ENCODE measurements around the gene VIM. TPM values are rescaled to one million over a fixed set of nuclear protein-coding genes. Genes with fewer than 3 reads are reported as not detected.

VIM gene
- total RNA-seq, 5 donors from 2014 or later (not counting 1 experiment from before 2014, with no cell fraction given): 704 to 1,632 (median 1,212) TPM

GRCh38 chr10:17200001-17200911 is 27.8 kb upstream of the VIM start:
- peak overlapping the region; percentile 89 for H3K27ac ChIP-seq (ENCODE audit: low read length)
- Mint-ChIP-seq H3K36me3 (peaks cover 3% of the 10 kb centered on the region), H3K4me3 (peak overlapping the region; percentile 88 to 97 (median 91)), H3K9me3 (no peaks in the 10 kb centered on the region), H3K4me1 (peaks cover 25 to 51% (median 45%) of the 10 kb centered on the region in 3 donors), H3K27ac (peak overlapping the region; percentile 90 to 97), H3K27me3 (no peaks in the 10 kb centered on the region)
- no peaks in the 10 kb centered on the region for H3K9me3 ChIP-seq
- no CpG with 5 or more reads among the region's 10 CpGs for WGBS (ENCODE audit: insufficient coverage)
- no peak for ATAC-seq (replicated peaks in 1 of 4)
- peak overlapping the region; percentile 90 to 95 for H3K4me3 ChIP-seq (ENCODE audit: control insufficient read depth in 1 of 2, extremely low read depth in 1 of 2, low read length in 1 of 2)
- ChIA-PET CTCF (interaction anchor here (1.0 to 3.1 kb wide), 8 partner anchors 9 to 197 kb away, joined by 3 to 26 read pairs (median 4); partner anchors contain the start of gene VIM (in 1 of the 2)), POLR2A (interaction anchor here in 1 of 2 donors (0.6 to 3.9 kb wide), 3 partner anchors 29 to 245 kb away, joined by 9 to 40 read pairs (median 20); partner anchors contain the start of gene VIM)
- peaks cover 7 to 12% of the 10 kb centered on the region in 2 experiments for H3K4me1 ChIP-seq (ENCODE audit: control insufficient read depth in 1 of 2, extremely low read depth in 1 of 2, insufficient read depth in 2 of 2, low read length in 2 of 2)
- peaks cover 0 to 3% of the 10 kb centered on the region in 2 donors for H3K36me3 ChIP-seq (ENCODE audit: control insufficient read depth in 2 of 2, extremely low read depth in 1 of 2, insufficient read depth in 1 of 2, low read length in 1 of 2)
- H3K27me3 ChIP-seq (replicated peaks in 1 of 2; ENCODE audit: control insufficient read depth in 2 of 2, extremely low read depth in 1 of 2, insufficient read depth in 2 of 2, low read length in 1 of 2): no peaks in the 10 kb centered on the region
- DNase-seq: no peak

GRCh38 chr10:17200912-17201793 is 26.9 kb upstream of the VIM start, which contains the start of gene TRDMT1:
Gene TRDMT1 (minus strand): TSS chr10:17201672. CDS start chr10:17201634, 38 bp downstream.
- POLR2A ChIA-PET: interaction anchor here in 1 of 2 donors (0.6 to 3.9 kb wide), 8 partner anchors 13 to 384 kb away, joined by 3 to 40 read pairs (median 7); partner anchors contain the start of genes RSU1 and VIM
- H3K4me3 ChIP-seq (ENCODE audit: control insufficient read depth in 1 of 2, extremely low read depth in 1 of 2, low read length in 1 of 2): peak within 1 kb of the TSS; percentile 90 to 95
- peak within 1 kb of the TSS; percentile 90 to 97 for H3K27ac Mint-ChIP-seq
- H3K36me3 Mint-ChIP-seq: peaks cover 3% of the 10 kb centered on the region
- no peaks in the 10 kb centered on the region for H3K9me3 ChIP-seq
- under 1% methylated on average over 55 of the region's 60 CpGs for WGBS (ENCODE audit: insufficient coverage)
- DNase-seq (peak; percentile 47 to 84 (median 66)), ATAC-seq (replicated peaks in 1 of 4) (peak; percentile 81 to 92 (median 90))
- H3K4me1 Mint-ChIP-seq: peaks cover 31 to 60% (median 53%) of the 10 kb centered on the region in 3 donors
- H3K9me3 Mint-ChIP-seq: no peaks in the 10 kb centered on the region
- H3K27me3 ChIP-seq (replicated peaks in 1 of 2; ENCODE audit: control insufficient read depth in 2 of 2, extremely low read depth in 1 of 2, insufficient read depth in 2 of 2, low read length in 1 of 2): no peaks in the 10 kb centered on the region
- H3K4me3 Mint-ChIP-seq: peak within 1 kb of the TSS; percentile 88 to 97 (median 91)
- H3K36me3 ChIP-seq (ENCODE audit: control insufficient read depth in 2 of 2, extremely low read depth in 1 of 2, insufficient read depth in 1 of 2, low read length in 1 of 2): peaks cover 0 to 3% of the 10 kb centered on the region in 2 donors
- CTCF ChIA-PET: interaction anchor here (0.8 to 3.1 kb wide), 11 partner anchors 10 to 384 kb away, joined by 3 to 26 read pairs (median 4); partner anchors contain the start of genes RSU1 (in 1 of the 2) and VIM (in 1 of the 2)
- no peaks in the 10 kb centered on the region for H3K27me3 Mint-ChIP-seq
- peak within 1 kb of the TSS; percentile 89 for H3K27ac ChIP-seq (ENCODE audit: low read length)
- peaks cover 12 to 21% of the 10 kb centered on the region in 2 experiments for H3K4me1 ChIP-seq (ENCODE audit: control insufficient read depth in 1 of 2, extremely low read depth in 1 of 2, insufficient read depth in 2 of 2, low read length in 2 of 2)

- H3K36me3 Mint-ChIP-seq: peaks cover under 1% of the 10 kb centered on the region
- Histone ChIP-seq H3K4me1 (ENCODE audit: control insufficient read depth in 1 of 2, extremely low read depth in 1 of 2, insufficient read depth in 2 of 2, low read length in 2 of 2) (peaks cover 18 to 27% of the 10 kb centered on the region in 2 experiments), H3K36me3 (ENCODE audit: control insufficient read depth in 2 of 2, extremely low read depth in 1 of 2, insufficient read depth in 1 of 2, low read length in 1 of 2) (peaks cover 0 to under 1% of the 10 kb centered on the region in 2 donors), H3K4me3 (ENCODE audit: control insufficient read depth in 1 of 2, extremely low read depth in 1 of 2, low read length in 1 of 2) (peak overlapping the region; percentile 90 to 95), H3K27me3 (replicated peaks in 1 of 2; ENCODE audit: control insufficient read depth in 2 of 2, extremely low read depth in 1 of 2, insufficient read depth in 2 of 2, low read length in 1 of 2) (no peaks in the 10 kb centered on the region), H3K27ac (ENCODE audit: low read length) (peak overlapping the region; percentile 89), H3K9me3 (no peaks in the 10 kb centered on the region)
- no peaks in the 10 kb centered on the region for H3K27me3 Mint-ChIP-seq
- peak overlapping the region; percentile 88 to 97 (median 91) for H3K4me3 Mint-ChIP-seq
- DNase-seq (no peak), ATAC-seq (replicated peaks in 1 of 4) (no peak)
- POLR2A ChIA-PET: interaction anchor here in 1 of 2 donors (0.6 to 3.9 kb wide), 6 partner anchors 13 to 384 kb away, joined by 3 to 40 read pairs (median 7); partner anchors contain the start of genes RSU1 and VIM
- 46% methylated on average over 2 of the region's 3 CpGs for WGBS (ENCODE audit: insufficient coverage)
- peaks cover 37 to 64% (median 54%) of the 10 kb centered on the region in 3 donors for H3K4me1 Mint-ChIP-seq
- no peaks in the 10 kb centered on the region for H3K9me3 Mint-ChIP-seq
- peak overlapping the region; percentile 90 to 97 for H3K27ac Mint-ChIP-seq
- CTCF ChIA-PET: interaction anchor here (0.8 to 3.1 kb wide), 8 partner anchors 11 to 385 kb away, joined by 3 to 26 read pairs (median 4); partner anchors contain the start of genes RSU1 (in 1 of the 2) and VIM (in 1 of the 2)
These were observed 26.3 kb upstream of the VIM start for GRCh38 chr10:17201794-17202116.

- Histone ChIP-seq H3K4me3 (ENCODE audit: control insufficient read depth in 1 of 2, extremely low read depth in 1 of 2, low read length in 1 of 2) (no peak overlapping the region), H3K36me3 (ENCODE audit: control insufficient read depth in 2 of 2, extremely low read depth in 1 of 2, insufficient read depth in 1 of 2, low read length in 1 of 2) (no peaks in the 10 kb centered on the region), H3K27me3 (replicated peaks in 1 of 2; ENCODE audit: control insufficient read depth in 2 of 2, extremely low read depth in 1 of 2, insufficient read depth in 2 of 2, low read length in 1 of 2) (no peaks in the 10 kb centered on the region), H3K4me1 (ENCODE audit: control insufficient read depth in 1 of 2, extremely low read depth in 1 of 2, insufficient read depth in 2 of 2, low read length in 2 of 2) (peaks cover 22 to 29% of the 10 kb centered on the region in 2 experiments), H3K27ac (ENCODE audit: low read length) (no peak overlapping the region), H3K9me3 (no peaks in the 10 kb centered on the region)
- Mint-ChIP-seq H3K4me3 (peak overlapping the region; percentile 21 to 91 (median 51)), H3K27ac (peak overlapping the region; percentile 41 to 69), H3K27me3 (no peaks in the 10 kb centered on the region), H3K36me3 (no peaks in the 10 kb centered on the region), H3K9me3 (no peaks in the 10 kb centered on the region), H3K4me1 (peaks cover 39 to 68% (median 55%) of the 10 kb centered on the region in 3 donors)
- 100% methylated on average over 2 of the region's 2 CpGs for WGBS (ENCODE audit: insufficient coverage)
- POLR2A ChIA-PET: interaction anchor here (0.6 to 3.9 kb wide), 2 partner anchors 27 to 190 kb away, joined by 3 to 40 read pairs; partner anchors contain the start of gene VIM (in 1 of the 2)
- CTCF ChIA-PET: no interaction called here
- DNase-seq (no peak), ATAC-seq (replicated peaks in 1 of 4) (no peak)
These were observed 25.5 kb upstream of the VIM start for GRCh38 chr10:17202506-17202905.

- Histone ChIP-seq H3K9me3 (no peaks in the 10 kb centered on the region), H3K27ac (ENCODE audit: low read length) (no peak overlapping the region), H3K27me3 (replicated peaks in 1 of 2; ENCODE audit: control insufficient read depth in 2 of 2, extremely low read depth in 1 of 2, insufficient read depth in 2 of 2, low read length in 1 of 2) (no peaks in the 10 kb centered on the region), H3K36me3 (ENCODE audit: control insufficient read depth in 2 of 2, extremely low read depth in 1 of 2, insufficient read depth in 1 of 2, low read length in 1 of 2) (no peaks in the 10 kb centered on the region), H3K4me3 (ENCODE audit: control insufficient read depth in 1 of 2, extremely low read depth in 1 of 2, low read length in 1 of 2) (no peak overlapping the region), H3K4me1 (ENCODE audit: control insufficient read depth in 1 of 2, extremely low read depth in 1 of 2, insufficient read depth in 2 of 2, low read length in 2 of 2) (peaks cover 22 to 29% of the 10 kb centered on the region in 2 experiments)
- ChIA-PET POLR2A (interaction anchor here (0.6 to 3.9 kb wide), 2 partner anchors 26 to 191 kb away, joined by 3 to 40 read pairs; partner anchors contain the start of gene VIM (in 1 of the 2)), CTCF (interaction anchor here in 1 of 2 donors (0.8 kb wide), 1 partner anchor 26 kb away, joined by 3 read pairs; no protein-coding TSS in a partner anchor)
- no peak for DNase-seq
- Mint-ChIP-seq H3K27me3 (no peaks in the 10 kb centered on the region), H3K4me1 (peaks cover 39 to 69% (median 56%) of the 10 kb centered on the region in 3 donors), H3K36me3 (no peaks in the 10 kb centered on the region), H3K27ac (no peak overlapping the region), H3K9me3 (no peaks in the 10 kb centered on the region), H3K4me3 (no peak overlapping the region)
- no peak for ATAC-seq (replicated peaks in 1 of 4)
- 100% methylated on average over 1 of the region's 4 CpGs for WGBS (ENCODE audit: insufficient coverage)
These were observed 25.0 kb upstream of the VIM start for GRCh38 chr10:17202999-17203398.

Data from T-cell (primary cell).